Fibroblast of skin of left biceps (primary cell): ENCODE measurements around the gene WNT9A.
A peak's percentile ranks its signal among the peaks of the same experiment; 100 is the strongest.
"Not testable (repeated sequence)": the region's sequence is repeated elsewhere in the genome, so short reads cannot be mapped to it uniquely, and the experiment has no call there.

Experiments
- DNase-seq, 2 experiments: peaks; one replicate each; pipeline ENCODE4 v3.0.0-alpha.2; 2013; ENCODE audit warnings: low read depth in 2 of 2

The WNT9A gene, protein sequence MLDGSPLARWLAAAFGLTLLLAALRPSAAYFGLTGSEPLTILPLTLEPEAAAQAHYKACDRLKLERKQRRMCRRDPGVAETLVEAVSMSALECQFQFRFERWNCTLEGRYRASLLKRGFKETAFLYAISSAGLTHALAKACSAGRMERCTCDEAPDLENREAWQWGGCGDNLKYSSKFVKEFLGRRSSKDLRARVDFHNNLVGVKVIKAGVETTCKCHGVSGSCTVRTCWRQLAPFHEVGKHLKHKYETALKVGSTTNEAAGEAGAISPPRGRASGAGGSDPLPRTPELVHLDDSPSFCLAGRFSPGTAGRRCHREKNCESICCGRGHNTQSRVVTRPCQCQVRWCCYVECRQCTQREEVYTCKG

DNA sequence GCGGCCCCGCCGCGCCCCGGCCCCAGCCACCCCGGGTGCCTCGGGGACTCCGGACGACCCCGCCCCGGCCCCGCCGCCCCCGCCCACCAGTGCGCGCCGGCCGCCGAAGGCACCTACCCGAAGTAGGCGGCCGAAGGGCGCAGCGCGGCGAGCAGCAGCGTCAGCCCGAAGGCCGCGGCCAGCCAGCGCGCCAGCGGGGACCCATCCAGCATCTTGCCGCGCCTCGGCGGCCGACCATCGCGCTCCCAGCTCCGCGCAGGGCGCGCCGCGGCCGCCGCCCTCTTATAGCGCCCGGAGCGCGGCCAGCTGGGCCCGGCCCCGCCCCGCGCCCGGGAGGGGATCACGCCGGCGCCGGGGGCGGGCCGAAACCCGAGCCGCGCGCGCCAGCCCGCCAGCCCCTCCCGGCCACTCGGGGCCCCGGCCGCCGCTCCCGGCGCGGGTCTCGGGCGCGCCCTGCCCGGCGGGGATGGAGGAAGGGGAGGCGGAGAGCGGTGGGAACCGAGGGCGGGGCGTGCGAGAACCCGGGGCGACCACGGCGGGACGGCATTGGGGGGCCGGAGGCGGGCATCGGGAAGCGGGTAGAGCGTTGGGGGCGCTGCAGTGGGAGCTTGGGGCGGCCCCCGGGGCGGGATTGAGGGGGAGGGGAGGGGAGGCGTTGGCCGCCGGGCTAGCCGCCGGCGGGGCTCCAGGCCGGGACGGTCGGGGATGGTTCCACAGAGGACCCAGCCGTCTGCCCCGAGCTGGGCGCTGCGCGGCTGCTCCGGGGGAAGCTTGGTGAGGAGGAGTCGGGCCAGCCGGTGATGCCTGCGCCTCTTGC lies at the start of gene WNT9A:
WNT9A (minus strand) TSS at position 257 of the 817 bp plus-strand sequence; CDS start at position 212, 45 bp downstream.
- DNase-seq, result peak in 1 of 2 experiments; percentile 31

DNA sequence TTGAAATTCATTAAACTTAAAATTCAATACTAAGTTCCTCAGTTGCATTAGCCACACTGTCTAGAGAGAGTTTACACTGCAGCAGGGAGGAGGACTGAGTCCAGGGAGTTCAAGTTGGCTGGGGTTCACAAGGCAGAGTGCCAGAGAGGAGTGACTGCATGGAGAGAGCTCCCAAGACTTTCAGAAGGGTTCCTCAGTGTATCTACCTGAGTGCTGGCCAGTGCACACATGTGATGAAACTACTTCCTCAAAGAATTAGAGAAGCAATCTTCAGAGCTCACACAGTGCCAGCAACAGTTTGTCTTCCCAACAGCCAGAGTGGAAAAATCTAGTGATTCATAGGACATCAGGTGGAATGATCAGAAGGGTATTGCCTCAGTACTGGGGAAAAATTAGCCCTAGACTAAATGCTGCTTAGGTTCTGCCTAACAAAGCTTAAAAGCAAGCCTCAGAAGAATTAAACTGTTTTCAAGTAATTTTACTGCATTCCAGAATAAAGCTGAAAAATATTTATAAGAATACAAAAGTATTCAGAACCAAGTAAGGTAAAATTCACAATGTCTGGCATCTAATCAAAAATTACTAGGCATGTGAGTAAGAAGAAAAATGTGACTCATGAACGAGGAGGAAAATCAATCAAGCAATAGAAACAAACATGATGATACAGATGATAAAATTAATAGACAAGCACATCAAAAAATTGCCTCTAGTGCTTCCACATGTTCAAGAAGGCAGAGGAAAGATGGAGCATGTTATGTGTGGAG lies 48.6 kb upstream of the WNT9A start:
- no peak for DNase-seq

DNA sequence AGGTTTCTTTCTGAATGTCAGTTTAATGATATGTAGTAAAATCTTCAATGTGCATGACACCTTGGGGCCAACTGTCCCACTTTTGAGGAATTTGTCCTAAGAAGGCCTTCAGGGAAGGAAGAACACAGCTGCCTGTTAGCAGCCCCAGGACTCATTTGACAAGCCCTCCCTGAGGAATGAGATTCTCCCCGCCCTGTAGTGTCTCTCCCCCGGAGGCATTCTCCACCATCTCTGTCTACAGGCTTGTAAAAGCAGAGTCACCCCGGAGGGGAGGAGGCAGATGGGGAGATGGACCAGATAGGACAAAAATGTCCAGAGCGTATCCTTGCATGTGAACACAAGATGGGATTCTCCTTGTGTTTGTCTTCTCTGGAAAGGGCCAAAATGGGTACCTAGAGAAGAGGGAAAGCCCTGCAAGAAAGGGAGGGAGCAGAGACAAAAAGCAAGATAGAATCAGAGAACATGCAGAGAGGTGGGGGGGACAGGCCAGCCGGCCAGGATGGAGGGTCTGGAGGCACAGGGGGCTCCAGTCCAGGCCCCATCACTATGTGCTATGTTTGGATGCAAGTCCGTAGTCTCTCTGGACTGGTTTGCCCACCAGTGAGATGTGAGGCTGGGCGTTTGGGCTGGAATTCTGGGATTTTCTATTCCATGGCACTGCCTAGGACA lies 47.0 kb upstream of the WNT9A start:
- DNase-seq, result no peak

DNA sequence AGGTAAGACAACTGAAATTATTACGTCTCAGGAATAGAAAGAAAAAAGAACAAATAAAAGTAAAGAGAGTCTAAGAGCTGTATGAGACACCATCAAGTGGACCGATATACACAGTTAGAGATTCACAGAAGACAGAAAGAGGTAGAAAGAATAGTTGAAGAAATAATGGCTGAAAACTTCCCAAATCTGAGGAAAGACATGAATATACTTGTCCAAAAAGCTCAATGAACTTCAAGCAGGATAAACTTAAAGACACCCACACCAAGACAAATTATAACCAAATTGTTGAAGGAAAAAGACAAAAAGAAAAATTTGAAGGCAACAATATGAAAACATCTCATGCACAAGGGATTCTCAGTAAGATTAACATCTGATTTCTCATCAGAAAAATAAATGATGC lies 39.4 kb upstream of the WNT9A start:
- DNase-seq, result no peak

DNA sequence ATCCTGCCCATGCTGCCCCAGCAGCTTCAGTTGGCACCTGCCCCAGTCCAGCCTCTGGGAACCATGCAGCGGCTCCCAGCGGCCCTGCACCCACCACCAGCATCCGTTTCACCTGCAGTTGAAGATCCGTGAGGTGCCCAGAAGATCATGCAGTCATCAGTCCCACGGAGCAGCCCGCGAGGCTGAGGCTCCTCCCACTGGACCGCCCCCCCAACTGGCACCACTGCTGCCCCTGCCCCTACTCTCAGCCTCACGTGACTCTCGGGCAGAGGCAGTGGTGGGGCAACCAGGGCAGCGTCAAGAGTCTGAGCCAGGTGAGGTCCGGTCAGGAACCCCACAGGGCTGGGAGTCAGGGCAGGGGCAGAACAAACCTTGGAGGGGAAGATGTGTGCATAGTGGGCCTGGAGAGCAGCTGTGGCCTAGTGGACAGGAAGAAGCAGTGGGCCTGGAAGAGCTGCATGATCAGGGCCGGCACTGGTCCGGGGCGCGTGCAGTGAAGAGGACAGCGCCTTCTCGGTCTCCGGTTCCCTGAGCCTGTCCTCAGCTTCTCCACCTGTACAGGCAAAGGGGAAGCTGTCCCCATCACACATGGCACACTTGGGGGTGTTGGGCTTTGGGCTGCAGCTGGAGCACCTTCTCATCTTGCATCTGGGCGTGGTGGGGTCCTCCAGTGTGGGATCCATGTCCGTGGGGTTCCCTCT lies 28.0 kb upstream of the WNT9A start:
- not testable (repeated sequence) for DNase-seq

DNA sequence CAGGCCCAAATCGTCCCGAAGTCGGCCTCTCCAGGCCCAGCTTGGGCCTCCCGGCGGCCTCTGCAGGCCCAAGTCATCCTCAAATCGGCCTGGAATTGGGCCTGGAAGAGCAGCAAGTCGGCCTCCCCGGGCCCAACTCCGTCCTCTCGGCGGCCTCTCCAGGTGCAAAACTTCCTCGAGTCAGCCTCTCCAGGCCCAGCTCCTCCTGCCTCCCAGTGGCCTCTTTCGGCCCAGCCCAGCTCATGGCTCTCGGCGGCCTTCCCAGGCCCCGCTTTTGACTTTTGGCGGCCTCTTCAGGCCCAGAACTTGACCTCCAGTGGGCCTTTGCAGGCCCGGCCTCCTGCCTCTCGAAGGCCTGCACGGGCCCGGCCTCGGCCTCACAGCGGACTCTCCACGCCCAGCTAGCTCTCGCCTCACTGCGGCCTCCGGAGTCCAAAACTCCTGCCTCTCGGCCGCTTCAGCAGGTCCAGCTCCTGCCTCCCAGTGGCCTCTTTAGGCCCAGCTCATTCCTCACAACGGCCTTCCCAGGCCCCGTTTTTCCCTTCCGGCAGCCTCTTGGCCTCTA lies 26.1 kb upstream of the WNT9A start:
- not testable (repeated sequence) for DNase-seq

DNA sequence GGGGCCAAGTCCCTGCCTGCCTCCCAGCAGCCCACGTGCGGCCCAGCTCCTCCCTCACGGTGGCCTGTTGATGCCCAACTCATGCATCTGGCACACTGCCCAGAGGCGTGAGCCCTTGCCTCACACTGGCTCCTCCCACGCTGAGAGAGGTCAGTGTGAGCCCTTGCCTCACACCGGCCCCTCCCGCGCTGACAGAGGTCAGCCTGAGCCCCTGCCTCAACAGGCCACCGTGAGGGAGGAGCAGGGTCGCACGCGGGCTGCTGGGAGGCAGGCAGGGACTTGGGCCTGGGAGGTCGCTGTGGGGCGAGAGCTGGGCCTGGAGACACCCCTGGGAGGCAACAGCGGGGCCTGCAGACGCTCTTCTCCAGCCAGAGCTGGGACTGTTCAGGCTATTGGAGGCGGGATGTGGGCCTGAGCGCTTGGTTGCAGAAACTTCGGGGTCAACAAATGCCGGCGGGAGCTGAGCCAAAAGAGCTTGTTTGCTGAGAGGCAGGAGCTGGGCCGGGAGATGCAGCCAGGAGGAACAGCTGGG lies 25.2 kb upstream of the WNT9A start:
- not testable (repeated sequence) for DNase-seq

DNA sequence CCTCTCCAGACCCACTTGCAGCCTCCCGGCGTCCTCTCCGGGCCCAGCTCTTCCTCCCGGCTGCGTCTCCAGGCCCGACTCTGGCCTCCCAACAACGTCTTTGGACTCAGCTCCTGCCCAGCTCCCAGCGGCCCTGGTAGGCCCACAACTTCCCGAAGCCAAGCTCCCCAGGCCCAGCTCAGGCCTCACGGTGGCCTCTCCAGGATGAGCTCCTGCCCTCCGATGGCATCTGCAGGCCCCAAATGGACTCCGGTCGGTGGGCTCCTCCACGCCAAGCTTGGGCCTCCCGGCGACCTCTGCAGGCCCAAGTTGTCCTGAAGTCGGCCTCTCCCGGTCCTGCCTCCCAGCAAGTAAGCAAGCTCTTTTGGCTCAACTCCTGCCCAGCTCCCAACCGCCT lies 24.5 kb upstream of the WNT9A start:
- DNase-seq, result not testable (repeated sequence)

DNA sequence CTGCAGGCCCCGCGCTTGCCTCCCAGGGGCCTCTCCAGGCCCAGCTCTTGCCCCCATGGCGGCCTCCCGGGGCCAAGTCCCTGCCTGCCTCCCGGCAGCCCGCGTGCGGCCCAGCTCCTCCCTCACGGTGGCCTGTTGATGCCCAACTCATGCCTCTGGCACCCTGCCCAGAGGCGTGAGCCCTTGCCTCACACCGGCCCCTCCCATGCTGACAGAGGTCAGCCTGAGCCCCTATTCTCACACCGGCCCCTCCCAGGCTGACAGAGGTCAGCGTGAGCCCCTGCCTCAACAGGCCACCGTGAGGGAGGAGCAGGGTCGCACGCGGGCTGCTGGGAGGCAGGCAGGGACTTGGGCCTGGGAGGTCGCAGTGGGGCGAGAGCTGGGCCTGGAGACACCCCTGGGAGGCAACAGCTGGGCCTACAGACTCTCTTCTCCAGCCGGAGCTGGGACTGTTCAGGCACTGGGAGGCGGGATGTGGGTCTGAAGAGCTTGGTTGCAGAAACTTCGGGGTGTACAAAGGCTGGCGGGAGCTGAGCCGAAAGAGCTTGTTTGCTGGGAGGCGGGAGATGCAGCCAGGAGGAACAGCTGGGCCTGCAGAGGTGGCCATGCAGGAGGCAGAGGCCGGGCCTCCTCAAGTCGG lies 24.0 kb upstream of the WNT9A start:
- DNase-seq, result not testable (repeated sequence)

DNA sequence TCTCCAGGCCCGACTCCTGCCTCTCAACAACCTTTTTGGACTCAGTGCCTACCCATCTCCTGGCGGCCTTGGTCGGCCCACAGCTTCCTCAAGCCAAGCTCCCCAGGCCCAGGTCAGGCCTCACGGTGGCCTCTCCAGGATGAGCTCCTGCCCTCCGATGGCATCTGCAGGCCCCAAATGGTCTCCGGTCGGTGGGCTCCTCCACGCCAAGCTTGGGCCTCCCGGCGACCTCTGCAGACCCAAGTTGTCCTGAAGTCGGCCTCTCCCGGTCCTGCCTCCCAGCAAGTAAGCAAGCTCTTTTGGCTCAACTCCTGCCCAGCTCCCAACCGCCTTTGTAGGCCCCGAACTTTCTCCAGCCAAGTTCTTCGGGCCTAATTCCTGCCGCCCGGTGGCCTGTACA lies 23.5 kb upstream of the WNT9A start:
- DNase-seq, result not testable (repeated sequence)

DNA sequence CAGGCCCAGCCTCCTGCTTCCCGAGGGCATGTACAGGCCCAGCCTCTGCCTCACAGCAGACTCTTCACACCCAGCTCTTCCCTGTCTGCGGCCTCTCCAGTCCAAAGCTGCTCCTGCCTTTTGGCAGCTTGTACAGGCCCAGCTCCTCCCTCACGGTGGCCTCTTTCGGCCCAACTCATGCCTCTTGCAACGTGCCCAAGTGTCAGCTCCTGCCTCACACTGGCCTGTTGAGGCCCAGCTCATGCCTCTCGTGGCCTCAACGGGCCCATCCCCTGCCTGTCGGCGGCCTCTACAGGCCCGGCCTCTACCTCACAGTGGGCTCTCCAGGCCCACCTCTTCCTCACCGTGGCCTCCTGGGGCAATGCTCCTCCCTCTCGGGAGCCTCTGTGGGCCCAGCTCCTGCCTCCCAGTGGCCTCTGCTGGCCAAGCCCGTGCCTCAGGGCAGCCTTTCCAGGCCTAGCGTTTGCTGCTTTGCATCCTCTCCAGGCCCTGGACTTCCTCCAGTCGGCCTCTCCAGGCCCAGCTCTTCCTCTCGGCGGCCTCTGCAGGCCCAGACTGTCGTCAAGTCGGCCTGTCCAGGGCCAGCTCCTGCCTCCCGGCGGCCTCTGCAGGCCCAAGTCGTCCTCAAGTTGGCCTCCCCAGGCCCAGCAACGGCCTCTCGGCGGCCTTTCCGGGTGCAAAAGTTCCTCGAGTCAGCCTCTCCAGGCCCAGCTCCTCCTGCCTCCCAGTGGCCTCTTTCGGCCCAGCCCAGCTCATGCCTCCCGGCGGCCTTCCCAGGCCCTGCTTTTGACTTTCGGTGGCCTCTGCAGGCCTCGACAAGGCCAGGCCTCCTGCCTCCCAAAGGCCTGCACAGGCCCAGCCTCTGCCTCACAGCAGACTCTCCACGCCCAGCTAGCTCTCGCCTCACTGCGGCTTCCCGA lies 22.6 kb upstream of the WNT9A start:
- not testable (repeated sequence) for DNase-seq

DNA sequence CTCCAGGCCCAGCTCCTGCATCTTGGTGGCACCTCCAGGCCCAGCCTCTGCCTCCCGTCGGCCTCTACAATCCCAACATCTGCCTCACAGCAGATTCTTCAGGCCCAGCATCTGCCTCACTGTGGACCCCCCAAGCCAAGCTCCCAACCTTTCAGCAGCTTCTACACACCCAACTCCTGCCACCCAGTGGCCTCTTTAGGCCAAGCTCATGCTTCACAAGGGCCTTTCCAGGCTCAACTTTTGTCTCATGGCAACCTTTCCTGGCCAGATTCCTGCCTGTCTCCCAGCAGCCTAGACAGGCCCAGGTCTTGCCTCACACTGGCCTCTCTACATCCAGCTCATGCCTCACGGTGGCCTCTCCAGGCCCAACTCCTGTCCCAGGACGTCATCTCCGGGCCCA lies 20.1 kb upstream of the WNT9A start:
- not testable (repeated sequence) for DNase-seq

DNA sequence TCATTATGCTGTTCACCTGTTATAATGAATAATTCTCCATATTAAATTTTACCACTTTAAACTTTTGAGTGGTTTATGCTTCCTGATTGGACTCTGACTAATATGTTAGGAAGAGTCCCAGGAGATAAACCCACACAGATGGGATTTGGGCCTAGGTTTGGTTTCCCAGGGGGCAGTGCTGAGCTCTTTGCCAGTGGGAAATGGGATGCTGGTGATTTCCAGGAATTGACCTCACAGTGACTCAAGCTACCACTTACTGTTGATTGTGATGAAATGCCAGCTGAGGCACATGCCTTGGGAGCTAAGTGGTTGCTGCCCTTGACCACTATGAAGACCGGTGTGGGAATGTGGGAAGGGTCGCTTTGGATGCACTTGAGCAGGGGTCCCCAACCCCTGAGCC lies 19.0 kb upstream of the WNT9A start:
- DNase-seq, result not testable (repeated sequence)

DNA sequence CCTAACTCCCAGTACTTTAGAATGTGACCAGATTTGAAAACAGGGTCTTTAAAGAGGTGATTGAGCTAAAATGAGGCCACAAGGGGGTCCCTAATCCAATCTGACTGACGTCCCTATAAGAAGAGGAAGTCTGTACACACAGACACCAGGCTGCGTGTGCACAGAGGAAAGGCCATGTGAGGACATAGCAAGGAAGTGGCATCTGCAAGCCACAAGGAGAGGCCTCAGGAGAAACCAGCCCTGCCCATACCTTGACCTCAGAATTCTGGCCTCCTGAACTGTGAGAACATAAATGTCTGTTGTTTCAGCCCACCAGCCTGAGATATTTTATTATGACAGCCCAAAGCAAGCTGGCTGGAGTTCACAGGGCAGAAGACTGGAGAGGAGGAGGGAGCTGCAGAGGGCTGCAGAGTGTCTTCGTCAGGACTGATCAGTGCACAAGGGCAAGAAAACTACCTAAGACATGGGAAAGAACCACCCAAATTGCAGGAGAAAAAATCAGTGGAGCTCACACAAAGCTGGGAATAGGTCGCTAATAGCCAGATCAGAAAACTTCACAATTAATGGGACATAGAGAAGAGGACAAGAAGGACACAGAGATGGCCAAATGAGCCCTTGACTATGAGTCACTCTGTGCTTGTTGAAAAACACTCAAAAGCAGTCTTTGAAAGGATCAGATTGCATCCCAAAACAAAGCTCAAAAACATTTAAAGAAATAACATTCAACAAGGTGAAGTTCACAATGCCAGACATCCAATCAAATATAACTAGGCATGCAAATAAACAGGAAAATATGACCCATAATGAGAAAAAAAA lies 14.1 kb upstream of the WNT9A start:
- DNase-seq, result no peak

DNA sequence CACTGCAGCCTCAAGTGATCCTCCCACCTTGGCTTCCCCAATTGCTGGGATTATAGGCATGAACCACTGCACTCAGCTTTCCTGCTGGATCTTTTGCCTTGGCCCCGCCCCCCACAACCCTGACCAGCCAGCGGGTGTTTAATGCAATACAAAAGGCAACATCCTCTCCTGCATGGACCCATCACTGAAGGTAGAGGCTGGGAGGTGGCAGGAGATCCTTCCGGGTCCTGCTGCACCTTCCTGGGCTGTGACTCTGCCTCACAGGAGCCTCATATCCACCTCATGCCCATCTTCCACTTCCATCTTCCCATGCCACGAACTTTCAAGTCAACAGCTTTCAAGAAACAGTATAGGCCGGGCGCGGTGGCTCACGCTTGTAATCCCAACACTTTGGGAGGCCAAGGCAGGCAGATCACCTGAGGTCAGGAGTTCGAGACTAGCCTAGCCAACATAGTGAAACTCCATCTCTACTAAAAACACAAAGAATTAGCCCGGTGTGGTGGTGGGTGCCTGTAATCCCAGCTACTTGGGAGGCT lies 11.7 kb upstream of the WNT9A start:
- DNase-seq, result no peak

DNA sequence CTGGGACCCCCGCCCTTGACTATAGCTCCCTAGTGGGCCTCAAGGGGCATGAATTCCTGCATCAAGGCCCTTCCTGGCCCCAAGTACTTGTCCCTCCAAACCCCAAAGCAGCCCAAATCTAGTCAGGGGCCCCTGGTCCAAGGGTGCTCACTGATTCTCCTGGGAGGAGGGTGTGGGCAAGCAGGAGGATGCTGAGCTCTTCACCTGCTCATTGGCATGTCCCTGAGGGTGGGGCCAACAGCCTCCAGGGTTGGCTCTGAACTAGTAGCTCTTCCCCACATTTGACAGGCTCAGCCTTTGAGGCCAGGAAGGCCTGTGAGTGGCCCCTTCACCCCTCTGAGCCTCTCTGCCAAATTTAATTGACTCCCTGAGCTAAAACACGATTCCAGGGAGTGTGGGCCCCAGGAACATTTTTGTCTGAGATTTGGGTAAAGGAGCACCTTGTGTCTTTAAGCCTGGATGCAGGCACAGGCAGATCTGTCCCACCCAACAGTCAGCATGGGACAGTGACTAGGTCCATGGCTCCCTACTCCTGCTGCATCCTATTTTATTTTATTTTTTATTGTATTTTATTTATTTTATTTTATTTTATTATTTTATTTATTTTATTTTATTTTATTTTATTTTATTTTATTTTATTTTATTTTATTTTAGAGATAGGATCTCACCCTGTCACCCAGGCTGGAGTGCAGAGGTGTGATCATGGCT lies 11.0 kb upstream of the WNT9A start:
- DNase-seq, result no peak

DNA sequence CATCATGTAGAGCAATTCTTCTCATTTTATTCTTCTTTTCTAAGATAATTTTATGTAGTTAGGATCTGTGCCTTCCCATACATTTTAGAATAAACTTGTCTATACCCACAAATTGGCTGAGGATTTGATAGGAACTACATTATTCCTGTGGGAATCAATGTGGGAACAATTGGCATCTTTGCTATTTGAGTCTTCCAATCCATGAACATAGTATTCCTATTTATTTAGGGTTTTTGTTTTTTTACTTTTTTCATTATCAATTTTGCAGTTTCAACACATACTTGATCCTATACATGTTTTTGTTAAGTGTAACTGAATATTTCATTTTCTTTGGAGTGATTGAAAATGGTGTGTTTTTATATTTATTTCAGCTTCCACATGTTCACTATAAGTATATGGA lies 8.1 kb upstream of the WNT9A start:
- no peak for DNase-seq
